Calu3 (cell line): ENCODE results near the gene PLA2G4A. TPM values are rescaled to one million over a fixed set of nuclear protein-coding genes. Genes with fewer than 3 reads are reported as not detected.

Source experiments
- BruUV-seq: library from RNA; stranded (reverse); fragments of 400-500 nt; replicated peaks from 2 replicates; lab custom pipeline; 2021; lab: Mats Ljungman, UMichigan
- CTCF ChIA-PET: fragments of 300-600 bp; sonication (Branson Sonifier 250); formaldehyde crosslinking; loops from one replicate; lab custom pipeline; 2022; ENCODE audit warnings: antibody characterized with exemption; lab: Charles Lee
- DNase-seq: peaks from one replicate; pipeline ENCODE4 v3.0.0; 2022
- H3K27ac Mint-ChIP-seq: one replicate; pipeline ENCODE4 v1.8.0; 2022; ENCODE audit warnings: mixed read lengths; ENCODE audit not compliant: unreplicated experiment
- H3K27me3 Mint-ChIP-seq: one replicate; pipeline ENCODE4 v1.8.0; 2022; ENCODE audit warnings: mixed read lengths; ENCODE audit not compliant: unreplicated experiment
- H3K36me3 Mint-ChIP-seq: one replicate; pipeline ENCODE4 v1.8.0; 2022; ENCODE audit warnings: mild to moderate bottlenecking, moderate library complexity, mixed read lengths; ENCODE audit not compliant: insufficient read depth, unreplicated experiment
- H3K4me1 Mint-ChIP-seq: one replicate; pipeline ENCODE4 v1.8.0; 2022; ENCODE audit warnings: mild to moderate bottlenecking, low read depth, mixed read lengths; ENCODE audit not compliant: unreplicated experiment
- H3K4me3 Mint-ChIP-seq: one replicate; pipeline ENCODE4 v1.8.0; 2022; ENCODE audit warnings: mild to moderate bottlenecking, low read depth, moderate library complexity, mixed read lengths; ENCODE audit not compliant: unreplicated experiment
- H3K9me3 Mint-ChIP-seq: one replicate; pipeline ENCODE4 v1.8.0; 2022; ENCODE audit warnings: low read depth, mixed read lengths; ENCODE audit not compliant: unreplicated experiment
- CTCF ChIP-seq: fragments of 200-600 bp; IDR thresholded peaks from one replicate; pipeline ENCODE4 v1.8.0; 2022; ENCODE audit warnings: antibody characterized with exemption; ENCODE audit not compliant: unreplicated experiment
- intact Hi-C: fragments of 100-400 bp; cut with micrococcal nuclease; formaldehyde crosslinking; loops from one replicate; pipeline ENCODE4 v1.10.0; 2022; ENCODE audit not compliant: unreplicated experiment
- total RNA-seq: library from RNA; stranded (reverse); gene quantifications from 2 replicates; pipeline ENCODE4 v1.2.3, GENCODE V29; 2022

Gene PLA2G4A
- total RNA-seq, 1 experiment from 2014 or later: 36.0 TPM

GRCh38 chr1:186882372-186883134 is 53.8 kb downstream of the PLA2G4A start:
- CTCF ChIA-PET: no interaction called here
- no peak for TF ChIP-seq CTCF
- no peaks in the 10 kb centered on the region for H3K9me3 Mint-ChIP-seq
- H3K27me3 Mint-ChIP-seq: no peaks in the 10 kb centered on the region
- no TSS peak for BruUV-seq
- no peak for DNase-seq
- intact Hi-C loops: no loop called here
- H3K4me1 Mint-ChIP-seq: peaks cover 10% of the 10 kb centered on the region
- H3K27ac Mint-ChIP-seq: no peak overlapping the region
- no peak overlapping the region for H3K4me3 Mint-ChIP-seq
- H3K36me3 Mint-ChIP-seq: no peaks in the 10 kb centered on the region

- H3K27me3 Mint-ChIP-seq: no peaks in the 10 kb centered on the region
- intact Hi-C loops: no loop called here
- DNase-seq: no peak
- BruUV-seq: no TSS peak
- H3K27ac Mint-ChIP-seq: no peak overlapping the region
- H3K36me3 Mint-ChIP-seq: no peaks in the 10 kb centered on the region
- CTCF ChIA-PET: no interaction called here
- peaks cover 10% of the 10 kb centered on the region for H3K4me1 Mint-ChIP-seq
- TF ChIP-seq CTCF: no peak
- H3K4me3 Mint-ChIP-seq: no peak overlapping the region
- H3K9me3 Mint-ChIP-seq: no peaks in the 10 kb centered on the region
Observed at GRCh38 chr1:186884251-186884650, 55.5 kb downstream of the PLA2G4A start.

GRCh38 chr1:186887203-186887602 is 58.5 kb downstream of the PLA2G4A start:
- H3K27me3 Mint-ChIP-seq: no peaks in the 10 kb centered on the region
- intact Hi-C loops: no loop called here
- H3K27ac Mint-ChIP-seq: no peak overlapping the region
- no peak overlapping the region for H3K4me3 Mint-ChIP-seq
- H3K36me3 Mint-ChIP-seq: no peaks in the 10 kb centered on the region
- CTCF ChIA-PET: no interaction called here
- H3K4me1 Mint-ChIP-seq: no peaks in the 10 kb centered on the region
- H3K9me3 Mint-ChIP-seq: no peaks in the 10 kb centered on the region
- no TSS peak for BruUV-seq
- TF ChIP-seq CTCF: no peak
- no peak for DNase-seq

GRCh38 chr1:186888367-186888766 is 59.6 kb downstream of the PLA2G4A start:
- no peak for DNase-seq
- no peak overlapping the region for H3K4me3 Mint-ChIP-seq
- BruUV-seq: no TSS peak
- H3K4me1 Mint-ChIP-seq: no peaks in the 10 kb centered on the region
- no peaks in the 10 kb centered on the region for H3K36me3 Mint-ChIP-seq
- H3K27me3 Mint-ChIP-seq: no peaks in the 10 kb centered on the region
- intact Hi-C loops: no loop called here
- H3K27ac Mint-ChIP-seq: no peak overlapping the region
- H3K9me3 Mint-ChIP-seq: no peaks in the 10 kb centered on the region
- no peak for TF ChIP-seq CTCF
- CTCF ChIA-PET: no interaction called here
